Measurements from ENCODE around the gene PRR7. TPM values are rescaled to one million over a fixed set of nuclear protein-coding genes. Genes with fewer than 3 reads are reported as not detected.

The PRR7 gene
- total RNA-seq, 4 donors from 2014 or later: 1.9 to 3.0 TPM; not detected in 2

- TF ChIP-seq, protein P1, sequence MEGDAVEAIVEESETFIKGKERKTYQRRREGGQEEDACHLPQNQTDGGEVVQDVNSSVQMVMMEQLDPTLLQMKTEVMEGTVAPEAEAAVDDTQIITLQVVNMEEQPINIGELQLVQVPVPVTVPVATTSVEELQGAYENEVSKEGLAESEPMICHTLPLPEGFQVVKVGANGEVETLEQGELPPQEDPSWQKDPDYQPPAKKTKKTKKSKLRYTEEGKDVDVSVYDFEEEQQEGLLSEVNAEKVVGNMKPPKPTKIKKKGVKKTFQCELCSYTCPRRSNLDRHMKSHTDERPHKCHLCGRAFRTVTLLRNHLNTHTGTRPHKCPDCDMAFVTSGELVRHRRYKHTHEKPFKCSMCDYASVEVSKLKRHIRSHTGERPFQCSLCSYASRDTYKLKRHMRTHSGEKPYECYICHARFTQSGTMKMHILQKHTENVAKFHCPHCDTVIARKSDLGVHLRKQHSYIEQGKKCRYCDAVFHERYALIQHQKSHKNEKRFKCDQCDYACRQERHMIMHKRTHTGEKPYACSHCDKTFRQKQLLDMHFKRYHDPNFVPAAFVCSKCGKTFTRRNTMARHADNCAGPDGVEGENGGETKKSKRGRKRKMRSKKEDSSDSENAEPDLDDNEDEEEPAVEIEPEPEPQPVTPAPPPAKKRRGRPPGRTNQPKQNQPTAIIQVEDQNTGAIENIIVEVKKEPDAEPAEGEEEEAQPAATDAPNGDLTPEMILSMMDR (IDR thresholded peaks at IDR 0.05): no peak
- TF ChIP-seq POLR2A (IDR thresholded peaks at IDR 0.05): no peak
- Histone ChIP-seq H3K27ac (peak overlapping the region; percentile 97 to 98), H3K27me3 (no peaks in the 10 kb centered on the region), H3K36me3 (no peaks in the 10 kb centered on the region), H3K4me1 (peaks cover 17 to 38% of the 10 kb centered on the region in 2 donors), H3K9me3 (no peaks in the 10 kb centered on the region), H3K4me3 (no peak overlapping the region)
- intact Hi-C loops (cut with DNase I; ENCODE audit: low total_unique reads): no loop called here
- no peak for DNase-seq
Observed at GRCh38 chr5:177490311-177490991, 43.8 kb downstream of the PRR7 start.

GRCh38 chr5:177490992-177491391, 44.4 kb downstream of the PRR7 start:
- H3K27ac ChIP-seq: peak overlapping the region; percentile 97 to 98
- no peak for DNase-seq
- H3K4me3 ChIP-seq: no peak overlapping the region
- no peaks in the 10 kb centered on the region for H3K27me3 ChIP-seq
- no peaks in the 10 kb centered on the region for H3K36me3 ChIP-seq
- H3K9me3 ChIP-seq: no peaks in the 10 kb centered on the region
- peaks cover 17 to 38% of the 10 kb centered on the region in 2 donors for H3K4me1 ChIP-seq
- TF ChIP-seq POLR2A (IDR thresholded peaks at IDR 0.05): no peak
- TF ChIP-seq, protein P1 (IDR thresholded peaks at IDR 0.05): no peak
- intact Hi-C loops (cut with DNase I; ENCODE audit: low total_unique reads): no loop called here

- H3K27ac ChIP-seq: peak overlapping the region; percentile 97 to 98
- peaks cover 17 to 38% of the 10 kb centered on the region in 2 donors for H3K4me1 ChIP-seq
- no peaks in the 10 kb centered on the region for H3K9me3 ChIP-seq
- DNase-seq: peak; percentile 48 to 52
- H3K4me3 ChIP-seq: no peak overlapping the region
- no peaks in the 10 kb centered on the region for H3K27me3 ChIP-seq
- no peak for TF ChIP-seq POLR2A (IDR thresholded peaks at IDR 0.05)
- TF ChIP-seq, protein P1 (IDR thresholded peaks at IDR 0.05): peak; percentile 49 to 88 (median 68)
- H3K36me3 ChIP-seq: no peaks in the 10 kb centered on the region
- intact Hi-C loops (cut with DNase I; ENCODE audit: low total_unique reads): no loop called here
Observed at GRCh38 chr5:177491429-177491945, 44.9 kb downstream of the PRR7 start.

- Histone ChIP-seq H3K36me3 (no peaks in the 10 kb centered on the region), H3K9me3 (no peaks in the 10 kb centered on the region), H3K4me3 (no peak overlapping the region), H3K4me1 (peaks cover 17 to 38% of the 10 kb centered on the region in 2 donors), H3K27ac (peak overlapping the region; percentile 97 to 98), H3K27me3 (no peaks in the 10 kb centered on the region)
- TF ChIP-seq POLR2A (IDR thresholded peaks at IDR 0.05): no peak
- TF ChIP-seq, protein P1 (IDR thresholded peaks at IDR 0.05): no peak
- intact Hi-C loops (cut with DNase I; ENCODE audit: low total_unique reads): no loop called here
- no peak for DNase-seq
Observed at GRCh38 chr5:177491983-177492746, 45.6 kb downstream of the PRR7 start.

- no peak for TF ChIP-seq POLR2A (IDR thresholded peaks at IDR 0.05)
- TF ChIP-seq, protein P1 (IDR thresholded peaks at IDR 0.05): no peak
- Histone ChIP-seq H3K9me3 (no peaks in the 10 kb centered on the region), H3K27me3 (no peaks in the 10 kb centered on the region), H3K4me1 (peaks cover 17 to 38% of the 10 kb centered on the region in 2 donors), H3K27ac (peak overlapping the region; percentile 97 to 98), H3K36me3 (no peaks in the 10 kb centered on the region), H3K4me3 (no peak overlapping the region)
- peak in 1 of 2 donors; percentile 47 for DNase-seq
- intact Hi-C loops (cut with DNase I; ENCODE audit: low total_unique reads): no loop called here
Observed at GRCh38 chr5:177492841-177493240, 46.2 kb downstream of the PRR7 start.
